Panc1 (cell line): ENCODE results near the gene CPM.
"Not testable (repeated sequence)": the region's sequence is repeated elsewhere in the genome, so short reads cannot be mapped to it uniquely, and the experiment has no call there.

Source experiments
- CTCF ChIP-seq: fragments of 450-650 bp; IDR thresholded peaks from 2 replicates; pipeline ENCODE4 v1.5.1; 2017; ENCODE audit warnings: mild to moderate bottlenecking
- POLR2AphosphoS5 ChIP-seq: IDR thresholded peaks from 2 replicates; pipeline ENCODE4 v1.6.1; 2012; ENCODE audit warnings: mild to moderate bottlenecking, low read depth, low read length, moderate library complexity
- SIN3A ChIP-seq: IDR thresholded peaks from 2 replicates; pipeline ENCODE4 v1.6.1; 2012; ENCODE audit warnings: low read depth, mild to moderate bottlenecking, low read length, moderate library complexity, borderline replicate concordance; ENCODE audit not compliant: insufficient read depth

GRCh38 chr12:68807274-68807575 lies 125.7 kb downstream of the CPM start:
- not testable (repeated sequence) for TF ChIP-seq CTCF, POLR2AphosphoS5, SIN3A
